PC-3 (cell line): ENCODE results near the gene METTL24. TPM values are rescaled to one million over a fixed set of nuclear protein-coding genes. Genes with fewer than 3 reads are reported as not detected.

Experiments used
- ATAC-seq: fragments of 200-7000 bp; cut with Tn5 transposase; 2 replicates; pipeline ENCODE4 v1.9.1; 2020; ENCODE audit warnings: mild to moderate bottlenecking, moderate library complexity
- BruUV-seq: library from RNA; stranded (reverse); fragments of 400-500 nt; replicated peaks from 2 replicates; lab custom pipeline; 2021; lab: Mats Ljungman, UMichigan
- CTCF ChIA-PET: fragments of 300-600 bp; sonication (Branson Sonifier 250); formaldehyde crosslinking; loops from one replicate; lab custom pipeline; 2022; ENCODE audit warnings: antibody characterized with exemption; lab: Charles Lee
- POLR2A ChIA-PET: fragments of 300-600 bp; sonication (Branson Sonifier 250); formaldehyde crosslinking; loops from one replicate; lab custom pipeline; 2022; ENCODE audit warnings: antibody characterized with exemption; ENCODE audit not compliant: unreplicated experiment; lab: Charles Lee
- DNase-seq: peaks from one replicate; pipeline ENCODE4 v3.0.0-alpha.2; 2015
- H2AFZ ChIP-seq: fragments of 300-600 bp; sonication (generic); 2 replicates; pipeline ENCODE4 v1.6.0; 2016; ENCODE audit warnings: antibody characterized with exemption, low read length
- H3F3A ChIP-seq: fragments of 300-600 bp; sonication (generic); one replicate; pipeline ENCODE4 v1.6.0; 2017; ENCODE audit warnings: antibody characterized with exemption, low read length, control low read depth, mild to moderate bottlenecking; ENCODE audit not compliant: unreplicated experiment
- H3K27ac ChIP-seq: fragments of 300-600 bp; sonication (generic); 2 replicates; pipeline ENCODE4 v1.5.1; 2016; ENCODE audit warnings: mild to moderate bottlenecking, low read length
- H3K27me3 ChIP-seq: fragments of 300-600 bp; sonication (generic); 2 replicates; pipeline ENCODE4 v1.6.1; 2016; ENCODE audit warnings: low read length, mixed read lengths
- H3K36me3 ChIP-seq: fragments of 300-600 bp; sonication (generic); 2 replicates; pipeline ENCODE4 v1.6.1; 2016; ENCODE audit warnings: low read depth, mixed run types, low read length, mixed read lengths
- H3K4me1 ChIP-seq: fragments of 300-600 bp; sonication (generic); 2 replicates; pipeline ENCODE4 v1.5.1; 2016; ENCODE audit warnings: low read length; ENCODE audit not compliant: insufficient read depth
- H3K4me2 ChIP-seq: fragments of 300-600 bp; sonication (generic); 2 replicates; pipeline ENCODE4 v1.6.0; 2016; ENCODE audit warnings: low read length
- H3K4me3 ChIP-seq: fragments of 300-600 bp; sonication (generic); 2 replicates; pipeline ENCODE4 v1.5.1; 2016; ENCODE audit warnings: mild to moderate bottlenecking, low read length, mixed read lengths
- H3K79me2 ChIP-seq: fragments of 300-600 bp; sonication (generic); 2 replicates; pipeline ENCODE4 v1.6.1; 2017; ENCODE audit warnings: low read length, mixed read lengths
- H3K9ac ChIP-seq: fragments of 300-600 bp; sonication (generic); 2 replicates; pipeline ENCODE4 v1.6.0; 2016; ENCODE audit warnings: mild to moderate bottlenecking, low read length
- H3K9me2 ChIP-seq: fragments of 300-600 bp; sonication (generic); replicated peaks from 2 replicates; pipeline ENCODE4 v1.6.1; 2016; ENCODE audit warnings: mixed run types, low read length, mixed read lengths
- H3K9me3 ChIP-seq: fragments of 300-600 bp; sonication (generic); 2 replicates; pipeline ENCODE4 v1.6.1; 2016; ENCODE audit warnings: low read length, mixed read lengths
- H4K20me1 ChIP-seq: fragments of 300-600 bp; sonication (generic); 2 replicates; pipeline ENCODE4 v1.6.1; 2016; ENCODE audit warnings: low read length, mixed read lengths
- EZH2 ChIP-seq: fragments of 300-600 bp; sonication (generic); IDR thresholded peaks from one replicate; pipeline ENCODE4 v1.6.1; 2017; ENCODE audit warnings: antibody characterized with exemption, mild to moderate bottlenecking, low read length; ENCODE audit not compliant: unreplicated experiment
- EZH2phosphoT487 ChIP-seq: fragments of 300-600 bp; sonication (generic); IDR thresholded peaks from 2 replicates; pipeline ENCODE4 v1.6.1; 2018; ENCODE audit warnings: mild to moderate bottlenecking, antibody characterized with exemption, low read length, borderline replicate concordance
- intact Hi-C: fragments of 100-400 bp; cut with micrococcal nuclease; formaldehyde crosslinking; loops from 2 replicates; pipeline ENCODE4 v1.9.0; 2023
- total RNA-seq: library from RNA; depleted of rRNA; stranded (reverse); fragments of >200 nt; gene quantifications from 2 replicates; pipeline ENCODE4 v1.2.3, GENCODE V29; 2014
- TF ChIP-seq, protein P1 (sequence below): fragments of 300-600 bp; sonication (generic); conservative IDR thresholded peaks from 2 replicates; pipeline ENCODE4 v1.5.1; 2017; ENCODE audit warnings: antibody characterized with exemption, low read depth, mild to moderate bottlenecking, low read length

METTL24 gene
- total RNA-seq, 1 experiment from 2014 or later = not detected

DNA sequence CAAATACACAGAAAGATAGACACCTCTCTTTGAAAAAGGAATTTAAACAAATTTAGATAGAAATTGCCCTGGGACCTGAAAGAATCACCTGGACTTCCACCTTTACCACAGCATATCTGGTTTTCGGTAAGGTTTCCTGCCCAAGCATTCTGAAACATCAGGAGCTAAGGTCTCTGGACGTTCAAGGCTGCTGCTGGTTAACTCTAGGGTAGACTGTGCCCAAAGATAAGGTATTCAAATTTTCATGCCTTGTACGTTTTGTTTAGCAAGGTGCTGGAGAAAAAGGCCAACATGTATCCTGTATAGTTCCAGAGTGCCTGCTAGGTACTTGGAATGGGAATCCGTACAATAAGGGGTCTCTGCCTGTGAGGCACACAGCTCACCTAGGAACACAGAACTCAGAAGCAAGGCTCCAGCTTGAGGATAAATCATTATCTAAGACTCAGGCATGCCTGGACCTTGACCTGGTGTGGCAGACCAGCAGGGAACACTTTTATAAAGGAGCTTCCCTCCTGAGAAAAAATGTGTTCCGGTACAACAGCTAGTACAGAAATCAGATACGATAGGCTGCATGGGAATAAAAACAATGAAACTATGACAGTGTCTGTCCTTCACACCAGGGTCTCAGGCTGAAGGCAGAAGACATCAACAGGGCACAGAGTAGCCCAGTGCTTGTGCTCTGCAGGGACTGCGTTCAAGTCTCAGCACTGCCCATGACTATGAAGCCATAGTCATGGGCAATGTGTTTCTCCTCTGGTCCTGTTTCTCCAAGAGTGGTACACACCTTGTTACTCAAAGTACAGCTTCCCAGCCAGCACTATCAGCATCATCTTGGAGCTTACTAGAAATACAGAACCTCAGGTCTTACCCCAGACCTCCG, 70.4 kb downstream of the METTL24 start:
- Histone ChIP-seq H3K27me3 (peaks cover 82% of the 10 kb centered on the region), H3K36me3 (no peaks in the 10 kb centered on the region), H3K4me3 (no peak overlapping the region), H3K9me3 (no peaks in the 10 kb centered on the region), H4K20me1 (no peaks in the 10 kb centered on the region), H3K4me1 (no peaks in the 10 kb centered on the region), H3K4me2 (no peak overlapping the region), H3K9ac (no peak overlapping the region), H2AFZ (no peak overlapping the region), H3F3A (no peaks in the 10 kb centered on the region), H3K79me2 (no peaks in the 10 kb centered on the region), H3K9me2 (no peaks in the 10 kb centered on the region), H3K27ac (no peak overlapping the region)
- ChIA-PET CTCF (interaction anchor here (0.5 kb wide), 1 partner anchor 16 kb away, joined by 4 read pairs; no protein-coding TSS in a partner anchor), POLR2A (no interaction called here)
- no TSS peak for BruUV-seq
- no peak for DNase-seq
- no peak for ATAC-seq
- TF ChIP-seq EZH2phosphoT487 (no peak), EZH2 (no peak)
- TF ChIP-seq, protein P1, sequence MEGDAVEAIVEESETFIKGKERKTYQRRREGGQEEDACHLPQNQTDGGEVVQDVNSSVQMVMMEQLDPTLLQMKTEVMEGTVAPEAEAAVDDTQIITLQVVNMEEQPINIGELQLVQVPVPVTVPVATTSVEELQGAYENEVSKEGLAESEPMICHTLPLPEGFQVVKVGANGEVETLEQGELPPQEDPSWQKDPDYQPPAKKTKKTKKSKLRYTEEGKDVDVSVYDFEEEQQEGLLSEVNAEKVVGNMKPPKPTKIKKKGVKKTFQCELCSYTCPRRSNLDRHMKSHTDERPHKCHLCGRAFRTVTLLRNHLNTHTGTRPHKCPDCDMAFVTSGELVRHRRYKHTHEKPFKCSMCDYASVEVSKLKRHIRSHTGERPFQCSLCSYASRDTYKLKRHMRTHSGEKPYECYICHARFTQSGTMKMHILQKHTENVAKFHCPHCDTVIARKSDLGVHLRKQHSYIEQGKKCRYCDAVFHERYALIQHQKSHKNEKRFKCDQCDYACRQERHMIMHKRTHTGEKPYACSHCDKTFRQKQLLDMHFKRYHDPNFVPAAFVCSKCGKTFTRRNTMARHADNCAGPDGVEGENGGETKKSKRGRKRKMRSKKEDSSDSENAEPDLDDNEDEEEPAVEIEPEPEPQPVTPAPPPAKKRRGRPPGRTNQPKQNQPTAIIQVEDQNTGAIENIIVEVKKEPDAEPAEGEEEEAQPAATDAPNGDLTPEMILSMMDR = no peak
- intact Hi-C loops = no loop called here

DNA sequence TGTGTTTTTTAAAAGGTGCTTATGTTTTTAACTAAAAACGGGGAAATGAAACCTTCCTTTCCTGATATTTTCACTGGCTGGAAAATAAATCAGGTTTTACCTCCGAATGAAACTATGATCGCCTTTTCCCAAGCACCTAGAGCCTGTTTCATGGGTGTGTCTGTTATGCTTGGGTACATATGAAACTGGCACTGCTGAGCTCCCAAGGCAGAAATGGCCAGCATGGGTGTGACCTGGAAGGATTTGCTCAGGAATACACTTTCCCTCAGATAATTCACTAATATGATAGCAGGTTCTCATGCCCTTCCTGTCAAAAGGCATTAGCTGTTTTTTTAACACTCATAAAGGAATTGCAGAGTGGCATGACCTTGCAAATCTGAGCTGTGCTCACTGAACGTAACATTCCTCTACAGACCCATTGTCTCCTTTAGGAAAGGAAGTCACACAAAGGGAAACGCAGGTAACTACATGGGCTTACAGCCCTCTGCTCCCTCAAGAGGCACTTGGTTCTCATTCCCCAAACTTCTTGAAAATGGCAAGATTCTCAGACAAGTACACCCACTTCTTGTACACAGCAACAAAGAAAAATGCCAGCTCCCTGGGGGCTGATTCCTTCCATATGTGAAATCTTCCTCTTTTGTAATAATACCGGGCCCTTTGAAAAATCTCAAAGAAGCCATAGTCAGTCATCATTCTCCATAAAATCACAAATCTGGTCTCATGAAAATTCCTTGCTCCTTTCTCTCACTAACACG, 72.7 kb downstream of the METTL24 start:
- no peak for ATAC-seq
- TF ChIP-seq, protein P1 = no peak
- TF ChIP-seq EZH2 = no peak
- no peak for TF ChIP-seq EZH2phosphoT487

More for the DNA sequence above, 72.7 kb downstream of the METTL24 start:
- ChIA-PET CTCF (interaction anchor here (0.5 kb wide), 1 partner anchor 447 kb away, joined by 5 read pairs; no protein-coding TSS in a partner anchor), POLR2A (no interaction called here)
- H3F3A ChIP-seq = no peaks in the 10 kb centered on the region
- no peak overlapping the region for H3K27ac ChIP-seq
- no peaks in the 10 kb centered on the region for H3K9me3 ChIP-seq
- no peaks in the 10 kb centered on the region for H3K36me3 ChIP-seq
- no peak overlapping the region for H2AFZ ChIP-seq
- H4K20me1 ChIP-seq = no peaks in the 10 kb centered on the region
- DNase-seq = no peak
- no TSS peak for BruUV-seq
- H3K9ac ChIP-seq = no peak overlapping the region
- H3K79me2 ChIP-seq = no peaks in the 10 kb centered on the region
- peaks cover 75% of the 10 kb centered on the region for H3K27me3 ChIP-seq
- H3K4me3 ChIP-seq = no peak overlapping the region
- H3K4me2 ChIP-seq = no peak overlapping the region
- no peaks in the 10 kb centered on the region for H3K4me1 ChIP-seq
- intact Hi-C loops = no loop called here
- H3K9me2 ChIP-seq = no peaks in the 10 kb centered on the region
